Adrenal gland (tissue), 12 donors: ENCODE measurements around the gene CENPB. TPM values are rescaled to one million over a fixed set of nuclear protein-coding genes. Genes with fewer than 3 reads are reported as not detected.

Experiments
- DNase-seq, 7 donors: peaks; one replicate each; pipeline ENCODE4 v3.0.0-alpha.2; 2019 to 2020
- H3K27ac ChIP-seq, 5 donors: fragments of 200-600 bp; sonication (generic) in 4 of 5; 1 replicate in 3 of 5; 2 replicates in 2 of 5; pipeline versions ENCODE4 v1.5.1 to v1.8.0; 2016 to 2020; ENCODE audit warnings: mild to moderate bottlenecking in 1 of 5
- H3K27me3 ChIP-seq: fragments of 200-600 bp; 2 replicates; pipeline ENCODE4 v1.8.0; 2021
- H3K36me3 ChIP-seq, 2 donors: fragments of 200-600 bp; replicated peaks in 1 of 2; 1 replicate in 1 of 2; 2 replicates in 1 of 2; pipeline versions ENCODE4 v1.5.1 to v1.8.0; 2018 to 2022
- H3K4me1 ChIP-seq, 2 donors: fragments of 200-600 bp; replicated peaks in 1 of 2; 1 replicate in 1 of 2; 2 replicates in 1 of 2; pipeline versions ENCODE4 v1.5.1 to v1.8.0; 2018 to 2021
- H3K4me3 ChIP-seq, 4 donors: fragments of 200-600 bp; sonication (generic) in 3 of 4; one replicate each; pipeline ENCODE4 v1.5.1; 2016 to 2018
- H3K9me3 ChIP-seq, 3 donors: fragments of 200-600 bp; sonication (generic) in 1 of 3; replicated peaks in 1 of 3; 1 replicate in 2 of 3; 2 replicates in 1 of 3; pipeline versions ENCODE4 v1.5.1 to v1.8.0; 2016 to 2021
- POLR2A ChIP-seq, 2 donors: fragments of 450-650 bp; IDR thresholded peaks; one replicate each; pipeline ENCODE4 v1.6.1; 2017; ENCODE audit warnings: antibody characterized with exemption in 2 of 2, mild to moderate bottlenecking in 2 of 2, moderate library complexity in 1 of 2
- WGBS, 4 donors: extraction: QIAGEN DNeasy Blood & Tissue Kit in 2 of 4; methylation state at CpG; one replicate each; pipeline versions ENCODE4 v1.1.5 to v1.1.7; 2013 to 2017; 5-methylcytosine and 5-hydroxymethylcytosine counted together
- intact Hi-C, 2 donors: fragments of 100-400 bp; cut with DNase I; formaldehyde crosslinking; loops; one replicate each; pipeline versions ENCODE4 v1.14.1 to v1.15.0; 2022 to 2023
- polyA plus RNA-seq, 3 donors: library from polyadenylated mRNA; stranded (reverse); fragments of 200-250 nt in 2 of 3; fragments of 350-450 nt in 1 of 3; fragmentation: Illumina TruSeq in 1 of 3; extraction: RNeasy Lipid Tissue Mini Kit (QIAGEN cat#74804) in 1 of 3; gene quantifications; one replicate each; pipeline ENCODE4 v1.2.3, GENCODE V29; 2013 to 2014
- total RNA-seq, 9 donors: library from RNA; depleted of rRNA in 4 of 9; stranded (reverse); fragments of >200 nt in 4 of 9; fragments of 120-200 nt in 1 of 9; fragmentation: NEBNext Ultra II Directional in 1 of 9; extraction: Animal tissue kit (Norgen Biotek cat#: 25700) in 1 of 9; gene quantifications; one replicate each; pipeline versions ENCODE4 v1.1.0 to v1.2.4, GENCODE V29; 2013 to 2023
- TF ChIP-seq, protein P1 (sequence below), 6 experiments: fragments of 450-650 bp in 4 of 6; fragments of 200-600 bp in 2 of 6; sonication (generic) in 1 of 6; IDR thresholded peaks; 1 replicate in 5 of 6; 2 replicates in 1 of 6; pipeline versions ENCODE4 v1.5.1 to v1.8.0; 2016 to 2021; ENCODE audit warnings: antibody characterized with exemption in 6 of 6, mild to moderate bottlenecking in 2 of 6, moderate library complexity in 1 of 6
- donor health status: healthy with polysubstance abuse.
- donor health status: Bipolar disorder and iron deficiency.
- donor health status: DM: yes; HTN: yes; CAD: no.
- donor health status: DM: no; HTN: no; CAD: no.
- donor health status: DM: no; HTN: no; CAD: no.
- donor health status: DM: yes; HTN: yes; CAD: no.

Gene CENPB
- total and polyA plus RNA-seq, 12 donors = 25.8 to 112 (median 82.2) TPM

DNA sequence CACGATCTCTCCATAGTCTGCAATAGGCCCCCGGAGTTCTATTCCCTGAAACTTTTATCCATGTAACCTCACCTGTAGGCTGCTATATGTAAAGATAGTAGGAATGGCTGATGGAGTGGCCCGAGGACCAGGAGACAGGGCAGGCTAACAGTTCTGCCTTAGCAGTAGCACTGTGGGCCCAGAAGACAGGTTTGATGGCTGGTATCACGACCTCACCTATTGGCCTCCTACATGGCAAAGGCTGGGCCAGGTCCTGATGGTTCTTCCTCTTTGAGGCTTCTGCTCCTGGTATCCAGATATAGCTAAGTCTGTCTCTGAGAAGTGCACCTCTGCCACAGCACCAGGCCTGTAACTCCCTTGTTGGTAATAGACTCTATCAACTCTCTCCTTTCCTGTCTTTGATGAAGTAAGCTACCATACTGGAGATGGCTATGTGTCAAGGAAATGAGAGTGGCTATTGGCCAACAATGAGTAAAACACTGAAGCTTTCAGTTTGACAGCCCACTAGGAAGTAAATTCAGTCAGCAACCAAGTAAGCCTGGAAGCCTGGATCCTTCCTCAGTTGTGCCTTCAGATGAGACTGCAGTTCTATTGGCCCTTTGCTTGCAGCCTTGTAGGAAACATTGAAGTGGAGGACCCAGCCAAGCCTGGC, 11.0 kb downstream of the CENPB start:
- Histone ChIP-seq H3K4me1 (peaks cover 9 to 14% of the 10 kb centered on the region in 2 donors), H3K36me3 (no peaks in the 10 kb centered on the region), H3K9me3 (no peaks in the 10 kb centered on the region), H3K27me3 (no peaks in the 10 kb centered on the region), H3K27ac (no peak overlapping the region), H3K4me3 (no peak overlapping the region)
- WGBS, 4 donors = 82 to 90% (median 88%) methylated on average over 4 of the region's 4 CpGs
- intact Hi-C loops = no loop called here
- no peak for DNase-seq
- no peak for TF ChIP-seq POLR2A (IDR thresholded peaks at IDR 0.05)
- TF ChIP-seq, protein P1, sequence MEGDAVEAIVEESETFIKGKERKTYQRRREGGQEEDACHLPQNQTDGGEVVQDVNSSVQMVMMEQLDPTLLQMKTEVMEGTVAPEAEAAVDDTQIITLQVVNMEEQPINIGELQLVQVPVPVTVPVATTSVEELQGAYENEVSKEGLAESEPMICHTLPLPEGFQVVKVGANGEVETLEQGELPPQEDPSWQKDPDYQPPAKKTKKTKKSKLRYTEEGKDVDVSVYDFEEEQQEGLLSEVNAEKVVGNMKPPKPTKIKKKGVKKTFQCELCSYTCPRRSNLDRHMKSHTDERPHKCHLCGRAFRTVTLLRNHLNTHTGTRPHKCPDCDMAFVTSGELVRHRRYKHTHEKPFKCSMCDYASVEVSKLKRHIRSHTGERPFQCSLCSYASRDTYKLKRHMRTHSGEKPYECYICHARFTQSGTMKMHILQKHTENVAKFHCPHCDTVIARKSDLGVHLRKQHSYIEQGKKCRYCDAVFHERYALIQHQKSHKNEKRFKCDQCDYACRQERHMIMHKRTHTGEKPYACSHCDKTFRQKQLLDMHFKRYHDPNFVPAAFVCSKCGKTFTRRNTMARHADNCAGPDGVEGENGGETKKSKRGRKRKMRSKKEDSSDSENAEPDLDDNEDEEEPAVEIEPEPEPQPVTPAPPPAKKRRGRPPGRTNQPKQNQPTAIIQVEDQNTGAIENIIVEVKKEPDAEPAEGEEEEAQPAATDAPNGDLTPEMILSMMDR (IDR thresholded peaks at IDR 0.05) = no peak

DNA sequence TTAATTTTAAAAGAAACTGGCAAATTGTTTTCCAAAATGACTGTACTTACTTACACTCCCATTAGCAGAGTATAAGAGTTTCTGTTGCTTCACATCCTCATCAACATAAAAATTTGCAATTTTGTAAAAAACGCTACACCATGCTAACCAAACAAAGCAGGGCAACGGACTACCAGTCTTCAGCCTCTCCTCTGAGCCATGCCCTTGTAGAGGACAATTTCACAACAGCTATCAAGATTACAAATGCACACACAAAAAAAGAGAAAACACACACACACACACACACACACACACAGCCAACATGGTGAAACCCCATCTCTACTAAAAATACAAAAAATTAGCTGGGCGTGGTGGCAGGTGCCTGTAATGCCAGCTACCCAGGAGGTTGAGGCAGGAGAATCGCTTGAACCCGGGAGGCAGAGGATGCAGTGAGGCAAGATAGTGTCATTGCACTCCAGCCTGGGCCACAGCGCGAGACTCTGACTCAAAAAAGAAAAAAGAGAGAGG, 14.9 kb downstream of the CENPB start:
- Histone ChIP-seq H3K9me3 (no peaks in the 10 kb centered on the region), H3K36me3 (no peaks in the 10 kb centered on the region), H3K4me3 (no peak overlapping the region), H3K27ac (no peak overlapping the region), H3K27me3 (no peaks in the 10 kb centered on the region), H3K4me1 (peaks cover 15 to 21% of the 10 kb centered on the region in 2 donors)
- DNase-seq = no peak
- TF ChIP-seq POLR2A (IDR thresholded peaks at IDR 0.05) = no peak
- TF ChIP-seq, protein P1 (IDR thresholded peaks at IDR 0.05) = no peak
- WGBS, 4 donors = 58 to 77% (median 72%) methylated on average over 7 of the region's 7 CpGs
- intact Hi-C loops = no loop called here

DNA sequence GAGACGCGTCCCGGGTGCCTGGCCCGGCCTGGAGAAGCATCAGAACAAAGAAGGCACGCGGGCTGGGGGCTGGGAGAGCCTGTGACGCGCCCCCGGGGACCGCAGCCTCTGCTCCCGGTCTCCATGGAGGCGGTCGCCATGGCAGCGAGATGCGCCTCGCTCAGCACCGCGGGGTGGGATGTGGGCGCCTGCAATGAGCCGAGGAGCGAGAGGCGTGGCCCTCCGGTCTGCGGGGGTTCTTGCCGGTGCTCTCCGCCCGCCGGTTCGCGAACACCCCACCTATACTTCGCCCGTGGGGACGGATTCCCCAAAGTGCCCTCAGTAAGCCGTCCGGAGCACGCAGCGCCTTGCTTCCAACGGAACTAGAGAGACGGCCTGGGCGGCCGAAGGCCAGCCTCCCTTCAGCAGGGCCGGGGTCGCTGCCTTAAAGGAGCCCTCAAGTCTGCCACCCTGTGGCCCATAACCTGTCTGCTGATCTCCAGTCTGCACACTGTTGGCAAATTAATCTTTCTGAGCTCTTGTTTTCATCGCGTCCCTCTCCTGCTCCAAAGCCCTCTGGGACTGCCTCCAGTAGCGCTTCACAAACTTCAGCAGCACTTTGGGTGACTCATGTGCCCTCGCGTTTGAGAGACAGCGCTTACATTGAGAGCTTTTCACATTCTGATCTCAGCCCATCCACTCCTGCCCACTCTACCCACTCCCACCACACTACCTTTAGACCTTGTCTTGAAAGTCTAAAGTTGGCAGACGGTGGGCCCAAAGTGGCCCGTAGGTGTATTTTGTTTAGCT, 18.0 kb downstream of the CENPB start:
- TF ChIP-seq, protein P1 (IDR thresholded peaks at IDR 0.05) = peak; percentile 11 to 50 (median 46)
- TF ChIP-seq POLR2A (IDR thresholded peaks at IDR 0.05) = peak in 1 of 2 donors; percentile 64
- no peaks in the 10 kb centered on the region for H3K27me3 ChIP-seq
- peak overlapping the region; percentile 85 to 94 (median 86) for H3K27ac ChIP-seq
- H3K4me3 ChIP-seq = peak overlapping the region; percentile 21 to 89 (median 70)
- intact Hi-C loops = no loop called here
- 1 to 10% (median 3%) methylated on average over 8 to 51 of the region's 51 CpGs for whole genome bisulfite sequencing, 4 donors
- peak; percentile 80 to 88 (median 83) for DNase-seq
- no peaks in the 10 kb centered on the region for H3K36me3 ChIP-seq
- H3K4me1 ChIP-seq = peaks cover 15 to 31% of the 10 kb centered on the region in 2 donors
- no peaks in the 10 kb centered on the region for H3K9me3 ChIP-seq
